ENCODE results near the gene TNFSF9.
A peak's percentile ranks its signal among the peaks of the same experiment; 100 is the strongest.

Gene TNFSF9

GRCh38 chr19:6510618-6511017 is 20.2 kb upstream of the TNFSF9 start:
- ChIA-PET POLR2A (no interaction called here), CTCF (interaction anchor here (0.6 to 1.1 kb wide), 2 partner anchors 69 to 352 kb away, joined by 3 to 4 read pairs; no protein-coding TSS in a partner anchor)
- Histone ChIP-seq H3K27ac (ENCODE audit: extremely low read depth, low read depth, low read length) (no peak overlapping the region), H3K36me3 (ENCODE audit: control insufficient read depth in 2 of 2, insufficient read depth in 1 of 2, low read length in 2 of 2) (no peaks in the 10 kb centered on the region), H3K4me3 (ENCODE audit: low read depth, low read length) (no peak overlapping the region), H3K9me3 (ENCODE audit: control insufficient read depth, insufficient read depth, low read depth, low read length) (no peaks in the 10 kb centered on the region), H3K4me1 (ENCODE audit: control insufficient read depth, insufficient read depth, low read length) (no peaks in the 10 kb centered on the region)
- TF ChIP-seq TCF7L2 (IDR thresholded peaks at IDR 0.05; ENCODE audit: borderline replicate concordance, low read depth, low read length) (no peak), ZBTB7A (tag by site-specific recombination; IDR thresholded peaks at IDR 0.05; ENCODE audit: low read depth) (no peak), ZNF549 (tag by site-specific recombination; IDR thresholded peaks at IDR 0.05) (no peak)

GRCh38 chr19:6514089-6514488 is 16.7 kb upstream of the TNFSF9 start:
- H3K4me3 ChIP-seq (ENCODE audit: low read depth, low read length) = no peak overlapping the region
- ChIA-PET CTCF (no interaction called here), POLR2A (no interaction called here)
- H3K36me3 ChIP-seq (ENCODE audit: control insufficient read depth in 2 of 2, insufficient read depth in 1 of 2, low read length in 2 of 2) = no peaks in the 10 kb centered on the region
- no peaks in the 10 kb centered on the region for H3K4me1 ChIP-seq (ENCODE audit: control insufficient read depth, insufficient read depth, low read length)
- TF ChIP-seq ZNF214 (tag by site-specific recombination; IDR thresholded peaks at IDR 0.05; ENCODE audit: borderline replicate concordance) (no peak), AEBP2 (tag by site-specific recombination; IDR thresholded peaks at IDR 0.05; ENCODE audit: borderline replicate concordance) (no peak), ZNF521 (tag by site-specific recombination; IDR thresholded peaks at IDR 0.05) (no peak), TCF7L2 (IDR thresholded peaks at IDR 0.05; ENCODE audit: borderline replicate concordance, low read depth, low read length) (no peak), EGR2 (tag by site-specific recombination; IDR thresholded peaks at IDR 0.05; ENCODE audit: low read depth) (no peak), ZNF639 (tag by site-specific recombination; IDR thresholded peaks at IDR 0.05) (no peak)
- H3K27ac ChIP-seq (ENCODE audit: extremely low read depth, low read depth, low read length) = no peak overlapping the region
- no peaks in the 10 kb centered on the region for H3K9me3 ChIP-seq (ENCODE audit: control insufficient read depth, insufficient read depth, low read depth, low read length)

GRCh38 chr19:6514926-6515544 is 15.8 kb upstream of the TNFSF9 start:
- no peaks in the 10 kb centered on the region for H3K36me3 ChIP-seq (ENCODE audit: control insufficient read depth in 2 of 2, insufficient read depth in 1 of 2, low read length in 2 of 2)
- ChIA-PET CTCF (no interaction called here), POLR2A (no interaction called here)
- TF ChIP-seq KLF1 (tag by site-specific recombination; IDR thresholded peaks at IDR 0.05) (peak; percentile 73), ZNF169 (tag by site-specific recombination; IDR thresholded peaks at IDR 0.05) (no peak)
- H3K4me3 ChIP-seq (ENCODE audit: low read depth, low read length) = no peak overlapping the region
- no peaks in the 10 kb centered on the region for H3K4me1 ChIP-seq (ENCODE audit: control insufficient read depth, insufficient read depth, low read length)
- H3K9me3 ChIP-seq (ENCODE audit: control insufficient read depth, insufficient read depth, low read depth, low read length) = no peaks in the 10 kb centered on the region
- no peak overlapping the region for H3K27ac ChIP-seq (ENCODE audit: extremely low read depth, low read depth, low read length)

GRCh38 chr19:6516018-6516658 is 14.7 kb upstream of the TNFSF9 start:
- peak overlapping the region; percentile 69; the same call in 1 of the 2 replicates for H3K27ac ChIP-seq (ENCODE audit: extremely low read depth, low read depth, low read length)
- TF ChIP-seq ZNF266 (tag by site-specific recombination; IDR thresholded peaks at IDR 0.05; ENCODE audit: low read depth) (no peak), ZNF623 (tag by site-specific recombination; IDR thresholded peaks at IDR 0.05) (no peak), FEZF1 (tag by site-specific recombination; IDR thresholded peaks at IDR 0.05) (no peak), ZNF658 (tag by site-specific recombination; IDR thresholded peaks at IDR 0.05) (no peak), MEIS1 (CRISPR knock-in tag; IDR thresholded peaks at IDR 0.05; ENCODE audit: borderline replicate concordance) (no peak), SCRT2 (tag by site-specific recombination; IDR thresholded peaks at IDR 0.05) (no peak), CTCF (tag by site-specific recombination; IDR thresholded peaks at IDR 0.05) (no peak), ZNF23 (tag by site-specific recombination; IDR thresholded peaks at IDR 0.05; ENCODE audit: borderline replicate concordance) (no peak), ZNF530 (tag by site-specific recombination; IDR thresholded peaks at IDR 0.05; ENCODE audit: low read depth) (no peak), ZNF571 (tag by site-specific recombination; IDR thresholded peaks at IDR 0.05) (no peak), IKZF3 (tag by site-specific recombination; IDR thresholded peaks at IDR 0.05) (peak; percentile 91), ZNF174 (tag by site-specific recombination; IDR thresholded peaks at IDR 0.05) (no peak), SALL2 (tag by site-specific recombination; IDR thresholded peaks at IDR 0.05; ENCODE audit: borderline replicate concordance) (no peak)

More at GRCh38 chr19:6516018-6516658, 14.7 kb upstream of the TNFSF9 start:
- H3K9me3 ChIP-seq (ENCODE audit: control insufficient read depth, insufficient read depth, low read depth, low read length) = no peaks in the 10 kb centered on the region
- ChIA-PET POLR2A (interaction anchor here (0.5 to 1.6 kb wide), 7 partner anchors 9 to 347 kb away, joined by 3 to 17 read pairs (median 4); partner anchors contain the start of genes SLC25A23, TNFSF9 and TUBB4A), CTCF (interaction anchor here (0.5 to 2.9 kb wide), 28 partner anchors 9 to 1569 kb away, joined by 3 to 20 read pairs (median 4); partner anchors contain the start of genes DENND1C, FUT3, GPR108 and VAV1)
- H3K4me1 ChIP-seq (ENCODE audit: control insufficient read depth, insufficient read depth, low read length) = no peaks in the 10 kb centered on the region
- H3K4me3 ChIP-seq (ENCODE audit: low read depth, low read length) = peak overlapping the region; percentile 57
- no peaks in the 10 kb centered on the region for H3K36me3 ChIP-seq (ENCODE audit: control insufficient read depth in 2 of 2, insufficient read depth in 1 of 2, low read length in 2 of 2)
